HG03039 (cell line): Measurements from ENCODE around the gene ARMH1.
"Not testable (repeated sequence)": the region's sequence is repeated elsewhere in the genome, so short reads cannot be mapped to it uniquely, and the experiment has no call there.

Experiments
- ATAC-seq: cut with Tn5 transposase; IDR thresholded peaks from one replicate; pipeline ENCODE4 v1.9.1; 2021; ENCODE audit warnings: mild to moderate bottlenecking, moderate library complexity; ENCODE audit not compliant: unreplicated experiment

ARMH1 gene

GRCh38 chr1:44693159-44693558 lies 18.6 kb downstream of the ARMH1 start:
- ATAC-seq, result no peak

GRCh38 chr1:44693900-44694299 lies 19.4 kb downstream of the ARMH1 start:
- no peak for ATAC-seq

DNA sequence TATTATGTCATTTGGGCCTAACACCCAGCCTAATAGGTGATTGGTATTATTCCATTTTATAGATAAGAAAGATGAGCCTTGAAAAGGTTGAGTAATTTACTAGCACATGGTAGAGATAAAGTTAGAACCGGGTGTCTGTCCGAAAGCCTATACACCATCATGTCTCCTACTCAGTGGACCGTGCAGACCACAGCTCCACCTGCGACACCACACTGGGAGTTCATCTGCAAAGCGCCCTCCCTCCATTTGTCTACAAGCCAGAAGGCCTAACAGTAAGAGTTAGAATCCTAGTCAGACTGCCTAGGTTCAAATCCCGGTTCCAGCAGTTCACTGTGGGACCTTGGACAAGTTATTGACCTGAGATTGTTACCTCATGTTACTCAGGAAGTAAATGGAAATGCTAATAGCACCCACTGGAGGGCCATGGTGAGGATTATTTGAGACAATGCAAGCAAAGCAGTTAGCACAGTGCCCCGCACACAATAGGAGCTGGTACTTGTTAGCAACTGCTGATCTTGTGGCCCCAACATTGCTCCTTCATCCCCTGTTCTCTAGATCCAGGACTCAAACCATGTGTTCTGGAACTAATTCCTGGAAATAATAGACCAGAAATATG lies 20.5 kb downstream of the ARMH1 start:
- no peak for ATAC-seq

- no peak for ATAC-seq
Observed at GRCh38 chr1:44695671-44696070, 21.2 kb downstream of the ARMH1 start.

- no peak for ATAC-seq
Observed at GRCh38 chr1:44696101-44696500, 21.6 kb downstream of the ARMH1 start.

- ATAC-seq, result no peak
Observed at GRCh38 chr1:44696789-44697345, 22.4 kb downstream of the ARMH1 start.

DNA sequence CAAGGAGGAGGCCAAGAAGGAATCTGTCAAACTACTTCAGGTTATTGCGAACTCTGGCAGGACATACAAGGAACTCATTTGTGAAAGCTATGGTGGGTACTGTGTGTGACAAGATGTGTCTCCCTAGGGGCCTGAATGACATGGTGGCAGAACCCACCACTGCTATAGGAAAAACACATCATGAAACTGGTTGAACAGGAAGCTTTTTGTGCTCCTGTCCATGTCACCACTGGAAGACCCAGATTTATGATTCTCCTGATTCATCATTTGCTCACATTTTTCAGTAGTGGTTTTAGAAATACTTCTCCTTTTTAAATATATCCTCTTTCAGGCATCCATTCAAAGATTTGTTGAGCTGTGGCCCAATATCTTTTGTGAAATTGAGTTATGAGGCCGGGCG lies 23.6 kb downstream of the ARMH1 start:
- ATAC-seq, result no peak

- ATAC-seq, result not testable (repeated sequence)
Observed at GRCh38 chr1:44699375-44699774, 24.9 kb downstream of the ARMH1 start.

DNA sequence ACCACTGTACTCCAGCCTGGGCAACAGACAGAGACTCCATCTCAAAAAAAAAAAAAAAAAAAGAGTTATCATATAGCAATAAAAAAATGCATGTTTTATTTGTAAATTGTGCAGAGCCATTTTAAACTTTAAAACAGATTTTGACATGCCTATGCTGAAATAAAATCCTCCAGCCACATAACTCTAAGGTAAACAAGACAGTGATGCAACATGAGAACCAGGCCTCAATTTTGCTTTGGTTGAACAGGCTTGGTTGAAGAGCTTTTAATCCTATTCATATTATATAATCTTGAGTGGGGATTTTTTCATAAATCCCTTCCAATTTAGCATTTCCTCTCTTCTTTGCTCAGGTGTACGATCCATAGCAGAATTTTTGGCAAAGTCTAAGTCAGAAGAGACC lies 26.1 kb downstream of the ARMH1 start:
- ATAC-seq, result no peak

GRCh38 chr1:44701141-44701573 lies 26.6 kb downstream of the ARMH1 start:
- ATAC-seq, result no peak

- no peak for ATAC-seq
Observed at GRCh38 chr1:44705470-44705869, 31.0 kb downstream of the ARMH1 start.

GRCh38 chr1:44705938-44706337 lies 31.4 kb downstream of the ARMH1 start:
- ATAC-seq, result no peak

DNA sequence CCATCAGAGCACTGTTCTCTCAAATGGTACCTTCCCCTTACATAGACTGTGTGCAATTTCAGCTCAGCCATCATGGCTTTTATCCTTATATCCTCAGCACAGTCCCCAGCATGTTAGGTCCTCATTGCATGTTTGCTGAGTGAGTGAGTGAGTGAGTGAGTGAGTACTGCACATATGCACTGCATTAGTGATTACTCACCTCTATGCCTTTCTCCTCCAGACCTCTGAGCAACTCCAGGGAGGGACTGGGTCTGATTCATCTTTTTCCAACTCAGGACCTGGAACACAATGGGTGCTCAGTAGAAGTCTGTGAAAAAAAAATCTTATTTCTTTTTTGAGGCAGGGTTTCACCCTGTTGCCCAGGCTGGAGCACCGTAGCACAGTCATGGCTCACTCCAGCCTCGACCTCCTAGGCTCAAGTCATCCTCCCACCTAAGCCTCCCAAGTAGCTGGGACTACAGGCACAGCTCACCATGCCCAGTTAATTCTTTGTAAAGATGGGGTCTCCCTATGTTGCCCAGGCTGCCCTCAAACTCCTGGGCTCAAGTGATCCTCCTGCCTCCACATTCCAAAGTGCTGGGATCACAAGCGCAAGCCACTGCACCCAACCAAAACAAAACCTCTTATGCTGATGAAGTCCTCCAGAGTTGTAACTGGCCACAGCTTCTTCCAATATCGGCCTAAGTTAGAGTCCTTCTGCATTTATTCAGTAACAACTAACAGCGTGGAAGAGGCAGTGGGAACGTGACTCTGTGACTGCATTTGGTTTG lies 32.8 kb downstream of the ARMH1 start:
- ATAC-seq, result no peak

GRCh38 chr1:44707959-44708831 lies 33.7 kb downstream of the ARMH1 start:
- no peak for ATAC-seq

- ATAC-seq, result no peak
Observed at GRCh38 chr1:44713321-44713781, 38.8 kb downstream of the ARMH1 start.

DNA sequence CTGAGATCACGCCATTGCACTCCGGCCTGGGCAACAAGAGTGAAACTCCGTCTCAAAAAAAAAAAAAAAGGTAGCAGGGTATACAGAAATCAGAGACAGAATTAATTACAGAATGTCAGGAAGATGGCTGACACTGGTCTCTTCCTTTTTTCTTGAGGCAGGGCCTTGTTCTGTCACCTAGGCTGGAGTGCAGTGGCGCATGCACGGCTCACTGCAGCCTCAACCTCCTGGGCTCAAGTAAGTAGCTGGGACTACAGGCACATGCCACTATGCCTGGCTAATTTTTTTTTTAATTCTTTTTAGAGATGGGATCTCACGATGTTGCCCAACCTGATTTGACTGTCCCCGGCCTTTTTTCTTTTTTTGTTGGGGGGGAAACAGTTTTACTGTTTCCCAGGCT lies 40.0 kb downstream of the ARMH1 start:
- ATAC-seq, result no peak

- ATAC-seq, result no peak
Observed at GRCh38 chr1:44714944-44715571, 40.5 kb downstream of the ARMH1 start.

DNA sequence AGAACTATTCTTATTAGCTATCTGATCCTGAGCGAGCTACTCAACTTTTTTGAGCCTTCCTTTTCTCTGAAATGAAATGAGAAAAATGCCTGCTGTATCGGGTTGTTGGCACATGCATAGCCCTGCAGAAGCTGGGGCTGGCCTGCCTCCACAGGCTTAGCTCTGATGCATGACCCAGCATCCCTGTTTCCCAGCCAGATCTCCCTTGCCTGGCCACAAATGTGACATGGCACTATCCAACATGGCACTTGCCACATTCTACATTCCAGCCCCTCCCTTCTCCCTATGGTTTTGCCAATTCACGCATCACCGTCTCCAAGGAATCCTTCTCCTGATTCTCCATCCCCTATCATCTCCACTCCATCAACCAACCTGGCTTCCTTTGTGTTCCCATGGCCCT lies 42.6 kb downstream of the ARMH1 start:
- no peak for ATAC-seq

DNA sequence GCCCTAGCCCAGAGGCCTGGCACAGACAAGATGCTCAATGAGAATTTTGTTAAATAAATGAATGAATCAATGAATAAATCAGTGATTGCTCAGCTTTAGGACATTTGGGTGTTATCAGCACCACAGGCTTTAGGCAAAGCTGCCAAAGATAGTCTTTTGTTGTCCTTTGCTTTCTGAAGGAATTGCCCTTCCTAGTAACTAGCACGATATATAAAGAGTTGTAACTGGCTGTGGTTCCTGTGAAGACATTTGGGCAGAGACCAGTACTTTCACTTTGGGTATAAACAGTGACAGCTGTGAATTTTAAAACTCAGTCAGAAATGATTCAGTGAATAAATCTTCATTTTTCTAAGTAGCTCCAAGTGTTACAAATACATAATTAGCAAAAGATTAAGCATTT lies 43.1 kb downstream of the ARMH1 start:
- no peak for ATAC-seq

GRCh38 chr1:44718091-44718490 lies 43.6 kb downstream of the ARMH1 start:
- ATAC-seq, result no peak

GRCh38 chr1:44719318-44719717 lies 44.8 kb downstream of the ARMH1 start:
- ATAC-seq, result no peak
